GM21717 (cell line): ENCODE results near the gene SPC24.
"Not testable (repeated sequence)": the region's sequence is repeated elsewhere in the genome, so short reads cannot be mapped to it uniquely, and the experiment has no call there.

Source experiments
- ATAC-seq: cut with Tn5 transposase; IDR thresholded peaks from one replicate; pipeline ENCODE4 v1.9.1; 2021; ENCODE audit warnings: mild to moderate bottlenecking, moderate library complexity; ENCODE audit not compliant: unreplicated experiment

SPC24 gene

GRCh38 chr19:11131471-11131870 is 24.1 kb downstream of the SPC24 start:
- ATAC-seq: no peak

DNA sequence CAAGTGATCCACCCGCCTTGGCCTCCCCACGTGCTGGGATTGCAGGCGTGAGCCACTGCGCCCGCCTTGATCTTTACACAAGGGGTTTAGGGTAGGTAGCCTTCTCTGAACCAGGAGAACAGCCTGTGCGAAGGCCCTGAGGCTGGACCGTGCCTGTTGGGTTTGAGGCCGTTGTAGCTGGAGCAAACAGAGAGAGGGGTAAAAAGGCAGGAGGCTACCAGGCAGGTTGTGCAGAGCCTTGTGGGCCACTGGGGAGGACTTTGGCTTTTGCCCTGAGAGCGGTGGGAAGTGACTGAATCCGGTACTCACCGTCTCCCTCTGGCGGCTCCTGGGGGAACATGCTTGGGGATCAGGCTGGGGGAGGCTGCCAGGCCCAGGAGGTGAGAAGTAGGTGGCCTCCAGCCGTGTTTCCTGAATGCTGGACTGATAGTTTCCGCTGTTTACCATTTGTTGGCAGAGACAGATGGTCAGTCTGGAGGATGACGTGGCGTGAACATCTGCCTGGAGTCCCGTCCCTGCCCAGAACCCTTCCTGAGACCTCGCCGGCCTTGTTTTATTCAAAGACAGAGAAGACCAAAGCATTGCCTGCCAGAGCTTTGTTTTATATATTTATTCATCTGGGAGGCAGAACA is 24.6 kb downstream of the SPC24 start:
- ATAC-seq: no peak

GRCh38 chr19:11127905-11128304 is 27.7 kb downstream of the SPC24 start:
- ATAC-seq: no peak

- no peak for ATAC-seq
These were observed 29.4 kb downstream of the SPC24 start for GRCh38 chr19:11125994-11126685.

DNA sequence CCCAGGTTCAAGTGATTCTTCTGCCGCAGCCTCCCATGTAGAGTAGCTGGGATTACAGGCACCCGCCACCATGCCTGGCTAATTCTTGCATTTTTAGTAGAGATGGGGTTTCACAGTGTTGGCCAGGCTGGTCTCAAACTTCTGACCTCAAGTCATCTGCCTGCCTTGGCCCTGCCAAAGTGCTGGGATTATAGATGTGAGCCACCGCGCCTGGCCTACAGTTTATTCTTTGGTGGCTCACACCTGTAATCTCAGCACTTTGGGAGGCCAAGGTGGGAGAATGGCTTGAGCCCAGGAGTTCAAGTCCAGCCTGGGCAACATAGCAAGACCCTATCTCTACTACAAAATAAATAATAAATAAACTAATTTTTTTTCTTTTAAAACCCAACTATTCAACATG is 31.4 kb downstream of the SPC24 start:
- ATAC-seq: not testable (repeated sequence)

GRCh38 chr19:11123114-11123513 is 32.5 kb downstream of the SPC24 start:
- no peak for ATAC-seq

DNA sequence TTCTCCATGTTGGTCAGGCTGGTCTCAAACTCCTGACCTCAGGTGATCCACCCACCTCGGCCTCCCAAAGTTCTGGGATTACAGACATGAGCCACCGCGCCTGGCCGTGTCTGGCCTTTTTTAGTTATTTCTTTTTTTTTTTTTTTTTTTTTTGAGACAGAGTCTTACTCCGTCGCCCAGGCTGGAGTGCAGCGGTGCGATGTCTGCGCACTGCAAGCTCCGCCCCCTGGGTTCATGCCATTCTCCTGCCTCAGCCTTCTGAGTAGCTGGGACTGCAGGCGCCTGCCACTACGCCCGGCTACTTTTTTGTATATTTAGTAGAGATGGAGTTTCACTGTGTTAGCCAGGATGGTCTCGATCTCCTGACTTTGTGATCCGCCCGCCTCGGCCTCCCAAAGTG is 33.6 kb downstream of the SPC24 start:
- not testable (repeated sequence) for ATAC-seq

- no peak for ATAC-seq
These were observed 39.1 kb downstream of the SPC24 start for GRCh38 chr19:11116507-11116906.

GRCh38 chr19:11115895-11116446 is 39.6 kb downstream of the SPC24 start:
- no peak for ATAC-seq

- no peak for ATAC-seq
These were observed 40.5 kb downstream of the SPC24 start for GRCh38 chr19:11115042-11115441.

DNA sequence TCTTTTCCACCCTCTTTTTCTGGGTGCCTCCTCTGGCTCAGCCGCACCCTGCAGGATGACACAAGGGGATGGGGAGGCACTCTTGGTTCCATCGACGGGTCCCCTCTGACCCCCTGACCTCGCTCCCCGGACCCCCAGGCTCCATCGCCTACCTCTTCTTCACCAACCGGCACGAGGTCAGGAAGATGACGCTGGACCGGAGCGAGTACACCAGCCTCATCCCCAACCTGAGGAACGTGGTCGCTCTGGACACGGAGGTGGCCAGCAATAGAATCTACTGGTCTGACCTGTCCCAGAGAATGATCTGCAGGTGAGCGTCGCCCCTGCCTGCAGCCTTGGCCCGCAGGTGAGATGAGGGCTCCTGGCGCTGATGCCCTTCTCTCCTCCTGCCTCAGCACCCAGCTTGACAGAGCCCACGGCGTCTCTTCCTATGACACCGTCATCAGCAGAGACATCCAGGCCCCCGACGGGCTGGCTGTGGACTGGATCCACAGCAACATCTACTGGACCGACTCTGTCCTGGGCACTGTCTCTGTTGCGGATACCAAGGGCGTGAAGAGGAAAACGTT is 42.4 kb downstream of the SPC24 start:
- no peak for ATAC-seq

- ATAC-seq: no peak
These were observed 43.8 kb downstream of the SPC24 start for GRCh38 chr19:11111771-11112144.

DNA sequence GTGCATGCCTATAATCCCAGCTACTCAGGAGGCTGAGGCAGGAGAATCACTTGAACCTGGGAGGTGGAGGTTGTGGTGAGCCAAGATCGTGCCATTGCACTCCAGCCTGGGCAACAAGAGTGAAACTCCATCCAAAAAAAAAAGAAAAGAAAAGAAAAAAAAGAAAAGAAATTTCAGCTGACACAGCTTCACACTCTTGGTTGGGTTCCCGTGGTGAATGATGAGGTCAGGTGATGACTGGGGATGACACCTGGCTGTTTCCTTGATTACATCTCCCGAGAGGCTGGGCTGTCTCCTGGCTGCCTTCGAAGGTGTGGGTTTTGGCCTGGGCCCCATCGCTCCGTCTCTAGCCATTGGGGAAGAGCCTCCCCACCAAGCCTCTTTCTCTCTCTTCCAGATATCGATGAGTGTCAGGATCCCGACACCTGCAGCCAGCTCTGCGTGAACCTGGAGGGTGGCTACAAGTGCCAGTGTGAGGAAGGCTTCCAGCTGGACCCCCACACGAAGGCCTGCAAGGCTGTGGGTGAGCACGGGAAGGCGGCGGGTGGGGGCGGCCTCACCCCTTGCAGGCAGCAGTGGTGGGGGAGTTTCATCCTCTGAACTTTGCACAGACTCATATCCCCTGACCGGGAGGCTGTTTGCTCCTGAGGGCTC is 44.3 kb downstream of the SPC24 start:
- ATAC-seq: no peak

DNA sequence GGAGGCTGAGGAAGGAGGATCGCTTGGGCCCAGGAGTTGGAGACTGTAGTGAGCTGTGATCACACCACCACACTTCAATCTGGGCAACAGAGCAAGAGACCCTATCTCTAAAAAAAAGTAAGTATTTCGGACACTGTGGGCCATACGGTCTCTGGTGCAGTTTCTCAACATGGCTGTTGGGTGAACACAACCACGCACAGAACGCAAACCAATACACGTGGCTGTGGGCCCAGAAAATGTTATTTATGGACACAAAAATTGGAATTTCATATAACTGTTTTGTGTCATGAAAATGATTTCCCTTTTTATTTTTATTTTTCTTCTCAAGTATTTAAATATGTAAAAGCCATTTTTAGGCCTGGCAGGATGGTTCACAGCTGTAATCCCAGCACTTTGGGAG is 46.8 kb downstream of the SPC24 start:
- ATAC-seq: no peak

- ATAC-seq: no peak
These were observed 49.1 kb downstream of the SPC24 start for GRCh38 chr19:11106477-11106876.

DNA sequence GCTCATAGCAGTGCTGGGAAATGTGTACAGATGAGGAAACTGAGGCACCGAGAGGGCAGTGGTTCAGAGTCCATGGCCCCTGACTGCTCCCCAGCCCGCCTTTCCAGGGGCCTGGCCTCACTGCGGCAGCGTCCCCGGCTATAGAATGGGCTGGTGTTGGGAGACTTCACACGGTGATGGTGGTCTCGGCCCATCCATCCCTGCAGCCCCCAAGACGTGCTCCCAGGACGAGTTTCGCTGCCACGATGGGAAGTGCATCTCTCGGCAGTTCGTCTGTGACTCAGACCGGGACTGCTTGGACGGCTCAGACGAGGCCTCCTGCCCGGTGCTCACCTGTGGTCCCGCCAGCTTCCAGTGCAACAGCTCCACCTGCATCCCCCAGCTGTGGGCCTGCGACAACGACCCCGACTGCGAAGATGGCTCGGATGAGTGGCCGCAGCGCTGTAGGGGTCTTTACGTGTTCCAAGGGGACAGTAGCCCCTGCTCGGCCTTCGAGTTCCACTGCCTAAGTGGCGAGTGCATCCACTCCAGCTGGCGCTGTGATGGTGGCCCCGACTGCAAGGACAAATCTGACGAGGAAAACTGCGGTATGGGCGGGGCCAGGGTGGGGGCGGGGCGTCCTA is 50.5 kb downstream of the SPC24 start:
- ATAC-seq: no peak

- not testable (repeated sequence) for ATAC-seq
These were observed 51.9 kb downstream of the SPC24 start for GRCh38 chr19:11103667-11104066.

GRCh38 chr19:11102944-11103343 is 52.6 kb downstream of the SPC24 start:
- ATAC-seq: no peak

GRCh38 chr19:11101057-11101456 is 54.5 kb downstream of the SPC24 start:
- no peak for ATAC-seq

DNA sequence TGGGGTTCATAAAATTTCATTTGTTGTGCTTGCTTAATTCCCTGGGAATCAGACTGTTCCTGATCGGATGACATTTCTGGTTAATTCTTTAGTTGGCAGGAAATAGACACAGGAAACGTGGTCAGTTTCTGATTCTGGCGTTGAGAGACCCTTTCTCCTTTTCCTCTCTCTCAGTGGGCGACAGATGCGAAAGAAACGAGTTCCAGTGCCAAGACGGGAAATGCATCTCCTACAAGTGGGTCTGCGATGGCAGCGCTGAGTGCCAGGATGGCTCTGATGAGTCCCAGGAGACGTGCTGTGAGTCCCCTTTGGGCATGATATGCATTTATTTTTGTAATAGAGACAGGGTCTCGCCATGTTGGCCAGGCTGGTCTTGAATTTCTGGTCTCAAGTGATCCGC is 55.5 kb downstream of the SPC24 start:
- no peak for ATAC-seq

DNA sequence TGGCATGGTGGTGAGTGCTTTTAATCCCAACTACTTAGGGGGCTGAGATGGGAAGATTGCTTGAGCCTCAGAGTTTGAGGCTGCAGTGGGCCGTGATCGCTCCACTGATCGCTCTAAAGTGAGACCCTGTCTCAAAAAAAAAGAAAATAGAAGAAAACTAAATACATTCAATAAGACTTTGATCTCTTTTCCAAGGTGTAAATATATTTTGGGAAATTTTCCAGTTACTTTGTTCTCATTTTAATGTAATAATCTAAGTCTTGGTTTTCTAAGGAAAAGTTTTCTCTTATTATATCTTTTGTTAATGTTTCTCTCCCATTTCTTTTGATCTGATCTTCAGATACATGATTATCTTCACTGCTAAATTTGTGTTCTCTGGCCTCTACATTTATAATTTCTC is 56.7 kb downstream of the SPC24 start:
- no peak for ATAC-seq
